K562 (cell line): ENCODE results near the gene TOMT. TPM values are rescaled to one million over a fixed set of nuclear protein-coding genes. Genes with fewer than 3 reads are reported as not detected.

Experiments
- CHCHD3 ChIP-seq: fragments of 250-450 bp; sonication (Bioruptor Pico); IDR thresholded peaks from 2 replicates; pipeline ENCODE4 v2.1.2; 2022; ENCODE audit warnings: mild to moderate bottlenecking
- ILK ChIP-seq: fragments of 450-650 bp; IDR thresholded peaks from 2 replicates; pipeline ENCODE4 v1.6.1; 2016; ENCODE audit warnings: missing genetic modification characterization, low read depth, mild to moderate bottlenecking, missing compliant biosample characterization, moderate library complexity, borderline replicate concordance
- POLR2B ChIP-seq: fragments of 450-650 bp; IDR thresholded peaks from 2 replicates; pipeline ENCODE4 v1.6.1; 2018; ENCODE audit warnings: low read depth; ENCODE audit not compliant: partially characterized antibody
- STAG1 ChIP-seq: sonication (generic); formaldehyde crosslinking; IDR thresholded peaks from 2 replicates; pipeline ENCODE4 v1.5.0; 2020; ENCODE audit warnings: missing genetic modification reagents, borderline replicate concordance
- TCF7L2 ChIP-seq: fragments of 150-350 bp; IDR thresholded peaks from 2 replicates; pipeline ENCODE4 v1.6.1; 2016; ENCODE audit warnings: low read depth, mild to moderate bottlenecking, low read length, moderate library complexity
- TEAD1 ChIP-seq, 2 experiments: fragments of 450-650 bp in 1 of 2; sonication (generic) in 1 of 2; formaldehyde crosslinking; IDR thresholded peaks; 2 replicates each; pipeline versions ENCODE4 v1.4.0 to v1.8.0; 2020 to 2022; ENCODE audit warnings: mild to moderate bottlenecking in 2 of 2, missing genetic modification reagents in 1 of 2
- ZNF41 ChIP-seq: fragments of 250-450 bp; sonication (Bioruptor Pico); conservative IDR thresholded peaks from 2 replicates; pipeline ENCODE4 v1.4.0; 2020; ENCODE audit warnings: mild to moderate bottlenecking
- ZNF444 ChIP-seq: fragments of 250-450 bp; sonication (Bioruptor Pico); IDR thresholded peaks from 2 replicates; pipeline ENCODE4 v1.4.0; 2020; ENCODE audit warnings: mild to moderate bottlenecking, moderate library complexity
- ZNF717 ChIP-seq: fragments of 250-450 bp; sonication (Bioruptor Pico); IDR thresholded peaks from 2 replicates; pipeline ENCODE4 v1.5.0; 2021
- polyA plus RNA-seq, 8 experiments: library from polyadenylated mRNA; depleted of rRNA in 4 of 8; stranded (reverse) in 5 of 8; unstranded in 3 of 8; fragments of >200 nt; fragmentation: Nextera tagmentation in 2 of 8; fragmentation: Illumina TruSeq in 1 of 8; extraction: Ambion mirVana in 2 of 8; extraction: Trizol in 1 of 8; gene quantifications; 2 replicates each; pipeline versions ENCODE4 v1.2.1 to v1.2.3, GENCODE V29; 2011 to 2014; ENCODE audit warnings: inconsistent platforms in 1 of 8, missing spikeins in 1 of 8
- total RNA-seq, 7 experiments: library from RNA; depleted of rRNA in 6 of 7; stranded (reverse); fragments of >200 nt in 6 of 7; fragmentation: Illumina TruSeq in 2 of 7; extraction: Trizol in 2 of 7; gene quantifications; 2 replicates each; pipeline versions ENCODE4 v1.2.1 to v1.2.3, GENCODE V29; 2011 to 2021; ENCODE audit warnings: low replicate concordance in 1 of 7
- TF ChIP-seq, protein P1 (sequence below): fragments of 250-450 bp; sonication (Bioruptor Pico); IDR thresholded peaks from 2 replicates; pipeline ENCODE4 v1.5.0; 2020; ENCODE audit warnings: mild to moderate bottlenecking
- TF ChIP-seq, protein P2 (sequence below): fragments of 450-650 bp; formaldehyde crosslinking; IDR thresholded peaks from 2 replicates; pipeline ENCODE4 v1.4.0; 2020; ENCODE audit warnings: mild to moderate bottlenecking, mixed read lengths
- TF ChIP-seq, protein P3 (sequence below): fragments of 450-650 bp; IDR thresholded peaks from one replicate; pipeline ENCODE4 v1.6.1; 2018; ENCODE audit warnings: mild to moderate bottlenecking, moderate library complexity; ENCODE audit not compliant: partially characterized antibody
- TF ChIP-seq, protein P4 (sequence below), 2 experiments: fragments of 450-650 bp in 1 of 2; sonication (generic) in 1 of 2; formaldehyde crosslinking in 1 of 2; IDR thresholded peaks in 1 of 2; conservative IDR thresholded peaks in 1 of 2; 2 replicates each; pipeline versions ENCODE4 v1.6.1 to v1.8.1; 2016 to 2023; ENCODE audit warnings: mild to moderate bottlenecking in 2 of 2, moderate library complexity in 2 of 2, inconsistent platforms in 1 of 2, missing genetic modification reagents in 1 of 2
- TF ChIP-seq, protein P5 (sequence below): fragments of 450-650 bp; formaldehyde crosslinking; IDR thresholded peaks from 2 replicates; pipeline ENCODE4 v1.4.0; 2022; ENCODE audit warnings: missing genetic modification characterization
- TF ChIP-seq, protein P6 (sequence below): fragments of 450-650 bp; formaldehyde crosslinking; IDR thresholded peaks from 2 replicates; pipeline ENCODE4 v1.4.0; 2020; ENCODE audit warnings: mild to moderate bottlenecking, moderate library complexity
- TF ChIP-seq, protein P7 (sequence below): IDR thresholded peaks from 3 replicates; pipeline ENCODE4 v1.6.1; 2011; ENCODE audit warnings: borderline replicate concordance, mild to moderate bottlenecking, moderate library complexity; ENCODE audit not compliant: insufficient read length; ENCODE audit errors: extremely low read depth

TOMT gene
- total and polyA plus RNA-seq, 9 of the 15 experiments (the other 6 are each of a cell fraction or from before 2014, with no cell fraction given) = not detected

DNA sequence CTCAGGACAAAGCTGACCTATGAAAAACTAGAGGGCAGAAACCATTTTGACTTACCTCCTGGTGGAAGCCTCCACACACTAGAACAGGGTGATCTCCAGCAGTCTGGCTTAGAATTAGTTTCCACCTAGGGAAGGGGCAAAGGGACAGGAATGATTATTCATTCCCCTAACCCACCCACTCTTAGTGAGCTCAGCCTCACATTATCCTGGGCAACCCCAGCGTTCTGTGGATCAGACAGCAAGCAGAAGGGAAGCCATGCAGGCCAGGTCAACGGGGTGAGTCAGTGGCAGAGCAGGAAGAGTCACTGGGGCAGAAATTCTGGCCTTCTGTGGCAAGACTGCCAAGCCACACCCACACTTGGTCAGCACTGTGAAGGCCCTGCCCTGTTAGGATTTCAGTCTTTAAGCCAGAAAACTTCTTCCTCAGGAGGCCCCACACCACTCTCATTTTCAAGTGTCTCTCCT is 35.9 kb upstream of the TOMT start (continued):
- TF ChIP-seq, protein P1, sequence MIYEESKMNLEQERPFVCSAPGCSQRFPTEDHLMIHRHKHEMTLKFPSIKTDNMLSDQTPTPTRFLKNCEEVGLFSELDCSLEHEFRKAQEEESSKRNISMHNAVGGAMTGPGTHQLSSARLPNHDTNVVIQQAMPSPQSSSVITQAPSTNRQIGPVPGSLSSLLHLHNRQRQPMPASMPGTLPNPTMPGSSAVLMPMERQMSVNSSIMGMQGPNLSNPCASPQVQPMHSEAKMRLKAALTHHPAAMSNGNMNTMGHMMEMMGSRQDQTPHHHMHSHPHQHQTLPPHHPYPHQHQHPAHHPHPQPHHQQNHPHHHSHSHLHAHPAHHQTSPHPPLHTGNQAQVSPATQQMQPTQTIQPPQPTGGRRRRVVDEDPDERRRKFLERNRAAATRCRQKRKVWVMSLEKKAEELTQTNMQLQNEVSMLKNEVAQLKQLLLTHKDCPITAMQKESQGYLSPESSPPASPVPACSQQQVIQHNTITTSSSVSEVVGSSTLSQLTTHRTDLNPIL = no peak
- TF ChIP-seq, protein P2, sequence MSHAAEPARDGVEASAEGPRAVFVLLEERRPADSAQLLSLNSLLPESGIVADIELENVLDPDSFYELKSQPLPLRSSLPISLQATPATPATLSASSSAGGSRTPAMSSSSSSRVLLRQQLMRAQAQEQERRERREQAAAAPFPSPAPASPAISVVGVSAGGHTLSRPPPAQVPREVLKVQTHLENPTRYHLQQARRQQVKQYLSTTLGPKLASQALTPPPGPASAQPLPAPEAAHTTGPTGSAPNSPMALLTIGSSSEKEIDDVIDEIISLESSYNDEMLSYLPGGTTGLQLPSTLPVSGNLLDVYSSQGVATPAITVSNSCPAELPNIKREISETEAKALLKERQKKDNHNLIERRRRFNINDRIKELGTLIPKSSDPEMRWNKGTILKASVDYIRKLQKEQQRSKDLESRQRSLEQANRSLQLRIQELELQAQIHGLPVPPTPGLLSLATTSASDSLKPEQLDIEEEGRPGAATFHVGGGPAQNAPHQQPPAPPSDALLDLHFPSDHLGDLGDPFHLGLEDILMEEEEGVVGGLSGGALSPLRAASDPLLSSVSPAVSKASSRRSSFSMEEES (CRISPR knock-in tag) = no peak
- peak; percentile 67; the same call in 1 of the 2 replicates for TF ChIP-seq ZNF41 (CRISPR knock-in tag)
- no peak for TF ChIP-seq CHCHD3 (CRISPR knock-in tag)
- TF ChIP-seq TEAD1 (CRISPR knock-in tag; IDR thresholded peaks at IDR 0.05) = peak in 1 of 2 experiments; percentile 19; a peak in 1 of 4 replicates
- TF ChIP-seq, protein P3, sequence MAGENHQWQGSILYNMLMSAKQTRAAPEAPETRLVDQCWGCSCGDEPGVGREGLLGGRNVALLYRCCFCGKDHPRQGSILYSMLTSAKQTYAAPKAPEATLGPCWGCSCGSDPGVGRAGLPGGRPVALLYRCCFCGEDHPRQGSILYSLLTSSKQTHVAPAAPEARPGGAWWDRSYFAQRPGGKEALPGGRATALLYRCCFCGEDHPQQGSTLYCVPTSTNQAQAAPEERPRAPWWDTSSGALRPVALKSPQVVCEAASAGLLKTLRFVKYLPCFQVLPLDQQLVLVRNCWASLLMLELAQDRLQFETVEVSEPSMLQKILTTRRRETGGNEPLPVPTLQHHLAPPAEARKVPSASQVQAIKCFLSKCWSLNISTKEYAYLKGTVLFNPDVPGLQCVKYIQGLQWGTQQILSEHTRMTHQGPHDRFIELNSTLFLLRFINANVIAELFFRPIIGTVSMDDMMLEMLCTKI = no peak
- TF ChIP-seq STAG1 (CRISPR knock-in tag) = no peak
- TF ChIP-seq, protein P4, sequence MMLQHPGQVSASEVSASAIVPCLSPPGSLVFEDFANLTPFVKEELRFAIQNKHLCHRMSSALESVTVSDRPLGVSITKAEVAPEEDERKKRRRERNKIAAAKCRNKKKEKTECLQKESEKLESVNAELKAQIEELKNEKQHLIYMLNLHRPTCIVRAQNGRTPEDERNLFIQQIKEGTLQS (IDR thresholded peaks at IDR 0.05) = peak; percentile 38
- TF ChIP-seq, protein P4 (CRISPR knock-in tag; conservative IDR thresholded peaks at IDR 0.05) = no peak
- TF ChIP-seq, protein P5, sequence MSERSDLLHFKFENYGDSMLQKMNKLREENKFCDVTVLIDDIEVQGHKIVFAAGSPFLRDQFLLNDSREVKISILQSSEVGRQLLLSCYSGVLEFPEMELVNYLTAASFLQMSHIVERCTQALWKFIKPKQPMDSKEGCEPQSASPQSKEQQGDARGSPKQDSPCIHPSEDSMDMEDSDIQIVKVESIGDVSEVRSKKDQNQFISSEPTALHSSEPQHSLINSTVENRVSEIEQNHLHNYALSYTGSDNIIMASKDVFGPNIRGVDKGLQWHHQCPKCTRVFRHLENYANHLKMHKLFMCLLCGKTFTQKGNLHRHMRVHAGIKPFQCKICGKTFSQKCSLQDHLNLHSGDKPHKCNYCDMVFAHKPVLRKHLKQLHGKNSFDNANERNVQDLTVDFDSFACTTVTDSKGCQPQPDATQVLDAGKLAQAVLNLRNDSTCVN (CRISPR knock-in tag) = no peak
- no peak for TF ChIP-seq ILK (tag)
- TF ChIP-seq TCF7L2 = no peak
- no peak for TF ChIP-seq ZNF444 (CRISPR knock-in tag)
- TF ChIP-seq, protein P6, sequence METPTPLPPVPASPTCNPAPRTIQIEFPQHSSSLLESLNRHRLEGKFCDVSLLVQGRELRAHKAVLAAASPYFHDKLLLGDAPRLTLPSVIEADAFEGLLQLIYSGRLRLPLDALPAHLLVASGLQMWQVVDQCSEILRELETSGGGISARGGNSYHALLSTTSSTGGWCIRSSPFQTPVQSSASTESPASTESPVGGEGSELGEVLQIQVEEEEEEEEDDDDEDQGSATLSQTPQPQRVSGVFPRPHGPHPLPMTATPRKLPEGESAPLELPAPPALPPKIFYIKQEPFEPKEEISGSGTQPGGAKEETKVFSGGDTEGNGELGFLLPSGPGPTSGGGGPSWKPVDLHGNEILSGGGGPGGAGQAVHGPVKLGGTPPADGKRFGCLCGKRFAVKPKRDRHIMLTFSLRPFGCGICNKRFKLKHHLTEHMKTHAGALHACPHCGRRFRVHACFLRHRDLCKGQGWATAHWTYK = peak; percentile 89
- TF ChIP-seq POLR2B = no peak
- TF ChIP-seq ZNF717 (CRISPR knock-in tag) = no peak
- TF ChIP-seq, protein P7, sequence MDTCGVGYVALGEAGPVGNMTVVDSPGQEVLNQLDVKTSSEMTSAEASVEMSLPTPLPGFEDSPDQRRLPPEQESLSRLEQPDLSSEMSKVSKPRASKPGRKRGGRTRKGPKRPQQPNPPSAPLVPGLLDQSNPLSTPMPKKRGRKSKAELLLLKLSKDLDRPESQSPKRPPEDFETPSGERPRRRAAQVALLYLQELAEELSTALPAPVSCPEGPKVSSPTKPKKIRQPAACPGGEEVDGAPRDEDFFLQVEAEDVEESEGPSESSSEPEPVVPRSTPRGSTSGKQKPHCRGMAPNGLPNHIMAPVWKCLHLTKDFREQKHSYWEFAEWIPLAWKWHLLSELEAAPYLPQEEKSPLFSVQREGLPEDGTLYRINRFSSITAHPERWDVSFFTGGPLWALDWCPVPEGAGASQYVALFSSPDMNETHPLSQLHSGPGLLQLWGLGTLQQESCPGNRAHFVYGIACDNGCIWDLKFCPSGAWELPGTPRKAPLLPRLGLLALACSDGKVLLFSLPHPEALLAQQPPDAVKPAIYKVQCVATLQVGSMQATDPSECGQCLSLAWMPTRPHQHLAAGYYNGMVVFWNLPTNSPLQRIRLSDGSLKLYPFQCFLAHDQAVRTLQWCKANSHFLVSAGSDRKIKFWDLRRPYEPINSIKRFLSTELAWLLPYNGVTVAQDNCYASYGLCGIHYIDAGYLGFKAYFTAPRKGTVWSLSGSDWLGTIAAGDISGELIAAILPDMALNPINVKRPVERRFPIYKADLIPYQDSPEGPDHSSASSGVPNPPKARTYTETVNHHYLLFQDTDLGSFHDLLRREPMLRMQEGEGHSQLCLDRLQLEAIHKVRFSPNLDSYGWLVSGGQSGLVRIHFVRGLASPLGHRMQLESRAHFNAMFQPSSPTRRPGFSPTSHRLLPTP = no peak
